Cardiac muscle cell (in vitro differentiated cells and primary cell): Measurements from ENCODE around the gene TMEM219. TPM values are rescaled to one million over a fixed set of nuclear protein-coding genes. Genes with fewer than 3 reads are reported as not detected.

Experiments used
- DNase-seq, 2 donors: peaks; one replicate each; pipeline versions ENCODE4 v3.0.0 to v3.0.0-alpha.2; 2010 to 2017; ENCODE audit warnings: low read depth in 1 of 2, low spot score in 1 of 2
- H3K27ac ChIP-seq: fragments of 200-600 bp; sonication (generic); 2 replicates; pipeline ENCODE4 v1.5.1; 2016
- H3K27me3 ChIP-seq: fragments of 200-600 bp; sonication (generic); 2 replicates; pipeline ENCODE4 v1.6.0; 2016; ENCODE audit warnings: control low read depth
- H3K36me3 ChIP-seq: fragments of 200-600 bp; sonication (generic); 2 replicates; pipeline ENCODE4 v1.5.1; 2016; ENCODE audit warnings: control low read depth
- H3K4me1 ChIP-seq: fragments of 200-600 bp; sonication (generic); 2 replicates; pipeline ENCODE4 v1.8.1; 2017; ENCODE audit warnings: low read depth, mild to moderate bottlenecking, mixed run types
- H3K4me3 ChIP-seq: fragments of 200-600 bp; sonication (generic); 2 replicates; pipeline ENCODE4 v1.5.1; 2016; ENCODE audit warnings: mild to moderate bottlenecking
- H3K9me3 ChIP-seq: fragments of 200-600 bp; sonication (generic); 2 replicates; pipeline ENCODE4 v1.5.1; 2017; ENCODE audit warnings: low read depth, mild to moderate bottlenecking, control low read depth
- polyA plus RNA-seq: library from polyadenylated mRNA; unstranded; fragments of >200 nt; fragmentation: Nextera tagmentation; extraction: Ambion mirVana; gene quantifications from 2 replicates; pipeline ENCODE4 v1.2.1, GENCODE V29; 2016
- total RNA-seq: library from RNA; depleted of rRNA; stranded (reverse); fragments of >200 nt; gene quantifications from 2 replicates; pipeline ENCODE4 v1.2.3, GENCODE V29; 2016
- TF ChIP-seq, protein P1 (sequence below): IDR thresholded peaks from 2 replicates; pipeline ENCODE4 v1.5.1; 2012; ENCODE audit warnings: low read depth, mild to moderate bottlenecking, low read length

TMEM219 gene
- total and polyA plus RNA-seq, 2 experiments from 2014 or later = 109 to 110 TPM

DNA sequence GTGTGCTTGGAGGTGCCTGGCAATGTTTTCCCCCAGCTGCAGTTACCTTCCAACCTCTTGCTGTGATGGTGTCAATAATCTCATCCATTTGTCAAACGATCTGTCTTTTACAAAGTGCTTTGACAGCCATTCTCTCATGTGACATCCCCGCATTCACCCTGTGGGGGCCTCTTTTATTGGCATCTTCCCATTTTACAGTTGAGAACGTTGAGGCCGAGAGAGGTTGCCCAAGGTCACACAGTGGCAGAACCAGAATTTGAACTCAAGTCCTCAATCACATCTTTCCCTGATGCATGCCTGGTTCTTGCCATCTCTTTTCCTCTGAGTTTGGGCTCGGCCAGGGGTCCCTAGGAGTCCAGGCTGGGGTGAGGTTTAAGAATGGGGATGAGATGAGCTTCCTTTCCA lies 13.3 kb downstream of the TMEM219 start:
- Histone ChIP-seq H3K4me3 (peak overlapping the region; percentile 64), H3K4me1 (peaks cover 17% of the 10 kb centered on the region), H3K9me3 (no peaks in the 10 kb centered on the region), H3K36me3 (peaks cover 13% of the 10 kb centered on the region), H3K27me3 (no peaks in the 10 kb centered on the region), H3K27ac (no peak overlapping the region)
- DNase-seq = no peak
- TF ChIP-seq, protein P1, sequence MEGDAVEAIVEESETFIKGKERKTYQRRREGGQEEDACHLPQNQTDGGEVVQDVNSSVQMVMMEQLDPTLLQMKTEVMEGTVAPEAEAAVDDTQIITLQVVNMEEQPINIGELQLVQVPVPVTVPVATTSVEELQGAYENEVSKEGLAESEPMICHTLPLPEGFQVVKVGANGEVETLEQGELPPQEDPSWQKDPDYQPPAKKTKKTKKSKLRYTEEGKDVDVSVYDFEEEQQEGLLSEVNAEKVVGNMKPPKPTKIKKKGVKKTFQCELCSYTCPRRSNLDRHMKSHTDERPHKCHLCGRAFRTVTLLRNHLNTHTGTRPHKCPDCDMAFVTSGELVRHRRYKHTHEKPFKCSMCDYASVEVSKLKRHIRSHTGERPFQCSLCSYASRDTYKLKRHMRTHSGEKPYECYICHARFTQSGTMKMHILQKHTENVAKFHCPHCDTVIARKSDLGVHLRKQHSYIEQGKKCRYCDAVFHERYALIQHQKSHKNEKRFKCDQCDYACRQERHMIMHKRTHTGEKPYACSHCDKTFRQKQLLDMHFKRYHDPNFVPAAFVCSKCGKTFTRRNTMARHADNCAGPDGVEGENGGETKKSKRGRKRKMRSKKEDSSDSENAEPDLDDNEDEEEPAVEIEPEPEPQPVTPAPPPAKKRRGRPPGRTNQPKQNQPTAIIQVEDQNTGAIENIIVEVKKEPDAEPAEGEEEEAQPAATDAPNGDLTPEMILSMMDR = no peak

GRCh38 chr16:29975811-29976511 lies 14.1 kb downstream of the TMEM219 start:
- H3K4me1 ChIP-seq = peaks cover 17% of the 10 kb centered on the region
- no peak overlapping the region for H3K4me3 ChIP-seq
- no peaks in the 10 kb centered on the region for H3K9me3 ChIP-seq
- H3K36me3 ChIP-seq = peaks cover 20% of the 10 kb centered on the region
- peak overlapping the region; percentile 74 for H3K27ac ChIP-seq
- peak in 1 of 2 donors; percentile 34 for DNase-seq
- TF ChIP-seq, protein P1 = no peak
- no peaks in the 10 kb centered on the region for H3K27me3 ChIP-seq

- Histone ChIP-seq H3K4me1 (peaks cover 17% of the 10 kb centered on the region), H3K4me3 (no peak overlapping the region), H3K27ac (no peak overlapping the region), H3K36me3 (peaks cover 33% of the 10 kb centered on the region), H3K9me3 (no peaks in the 10 kb centered on the region), H3K27me3 (no peaks in the 10 kb centered on the region)
- TF ChIP-seq, protein P1 = no peak
- no peak for DNase-seq
Observed at GRCh38 chr16:29977063-29977825, 15.4 kb downstream of the TMEM219 start.

GRCh38 chr16:29978081-29978480 lies 16.2 kb downstream of the TMEM219 start:
- Histone ChIP-seq H3K27ac (no peak overlapping the region), H3K4me3 (no peak overlapping the region), H3K9me3 (no peaks in the 10 kb centered on the region), H3K27me3 (no peaks in the 10 kb centered on the region), H3K36me3 (peaks cover 41% of the 10 kb centered on the region), H3K4me1 (peaks cover 17% of the 10 kb centered on the region)
- TF ChIP-seq, protein P1 = no peak
- DNase-seq = no peak

- Histone ChIP-seq H3K36me3 (peaks cover 47% of the 10 kb centered on the region), H3K4me1 (peaks cover 17% of the 10 kb centered on the region), H3K4me3 (no peak overlapping the region), H3K9me3 (no peaks in the 10 kb centered on the region), H3K27ac (no peak overlapping the region), H3K27me3 (no peaks in the 10 kb centered on the region)
- DNase-seq = no peak
- TF ChIP-seq, protein P1 = no peak
Observed at GRCh38 chr16:29978564-29979270, 16.8 kb downstream of the TMEM219 start.
